Measurements from ENCODE around the gene UVSSA. TPM values are rescaled to one million over a fixed set of nuclear protein-coding genes. Genes with fewer than 3 reads are reported as not detected.

The UVSSA gene
- total RNA-seq, 1 donor from 2014 or later, result 9.5 TPM

DNA sequence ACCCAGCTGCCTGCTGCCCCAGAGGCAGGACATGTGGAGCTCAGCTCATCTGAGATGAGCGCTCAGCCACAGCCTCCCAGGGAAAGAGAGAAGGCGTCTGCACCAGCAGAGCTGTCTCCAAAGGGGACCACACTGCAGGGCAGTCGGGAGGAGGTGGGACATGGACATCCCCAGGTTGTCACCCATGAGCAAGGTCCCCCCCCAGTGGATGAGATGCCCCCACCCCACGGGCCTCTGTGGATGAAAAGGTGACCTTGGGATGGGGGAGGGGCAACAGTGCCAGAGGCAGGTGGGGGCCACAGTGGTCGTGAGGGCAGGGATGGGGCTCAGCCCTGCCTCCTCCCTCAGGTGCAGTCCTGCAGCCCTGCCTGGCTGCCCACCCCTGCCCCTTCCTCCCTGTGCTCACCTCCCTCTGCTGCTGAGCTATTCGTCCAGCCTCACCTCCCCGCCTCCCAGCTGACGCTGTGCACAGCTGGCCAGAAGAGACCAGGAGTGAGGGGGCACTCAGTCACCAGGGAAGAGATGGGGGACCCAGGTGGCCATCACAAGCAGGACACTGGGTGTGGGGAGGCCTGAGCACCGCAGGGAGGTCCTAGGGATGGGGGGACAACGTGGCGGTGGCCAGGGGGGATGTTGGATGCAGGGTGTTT lies 49.9 kb downstream of the UVSSA start:
- DNase-seq, result no peak

DNA sequence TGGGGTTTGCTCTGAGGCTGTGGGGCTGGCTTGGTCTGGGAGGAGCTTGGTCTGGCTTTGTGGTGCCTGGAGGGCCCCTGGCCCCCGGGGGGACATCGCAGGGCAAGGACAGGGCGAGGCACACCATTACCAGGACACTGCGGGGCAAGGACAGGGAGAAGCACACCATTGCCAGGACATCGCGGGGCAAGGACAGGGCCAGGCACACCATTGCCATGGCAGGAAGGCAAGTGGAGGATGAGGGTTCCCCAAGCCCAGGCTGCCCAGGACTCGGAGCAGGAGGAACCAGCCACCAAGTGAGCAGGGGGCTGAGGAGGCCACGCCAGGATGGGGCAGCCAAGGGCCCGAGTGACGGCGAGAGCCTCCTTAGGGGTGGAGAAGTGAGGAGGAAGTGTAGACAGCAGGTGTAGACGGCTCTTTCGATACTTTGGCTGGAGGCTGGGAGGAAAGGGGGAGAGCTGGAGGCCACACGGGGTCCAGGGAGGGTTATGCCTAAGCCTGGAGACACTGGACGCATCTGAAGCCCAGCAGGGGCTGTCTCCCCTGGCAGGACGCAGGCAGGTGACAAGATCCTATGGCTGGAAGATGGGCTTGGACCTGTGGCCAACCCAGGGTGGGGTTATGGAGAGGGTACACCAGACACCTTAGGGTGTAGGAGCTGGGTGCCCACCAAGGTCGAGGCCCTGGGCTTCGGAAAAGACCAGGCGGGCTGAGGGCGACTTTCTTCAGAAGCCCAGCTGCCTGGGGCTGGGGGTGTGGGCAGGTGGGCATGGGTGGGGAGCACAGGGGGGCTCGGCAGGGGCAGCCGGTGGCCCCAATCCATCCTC lies 51.9 kb downstream of the UVSSA start:
- DNase-seq, result no peak

DNA sequence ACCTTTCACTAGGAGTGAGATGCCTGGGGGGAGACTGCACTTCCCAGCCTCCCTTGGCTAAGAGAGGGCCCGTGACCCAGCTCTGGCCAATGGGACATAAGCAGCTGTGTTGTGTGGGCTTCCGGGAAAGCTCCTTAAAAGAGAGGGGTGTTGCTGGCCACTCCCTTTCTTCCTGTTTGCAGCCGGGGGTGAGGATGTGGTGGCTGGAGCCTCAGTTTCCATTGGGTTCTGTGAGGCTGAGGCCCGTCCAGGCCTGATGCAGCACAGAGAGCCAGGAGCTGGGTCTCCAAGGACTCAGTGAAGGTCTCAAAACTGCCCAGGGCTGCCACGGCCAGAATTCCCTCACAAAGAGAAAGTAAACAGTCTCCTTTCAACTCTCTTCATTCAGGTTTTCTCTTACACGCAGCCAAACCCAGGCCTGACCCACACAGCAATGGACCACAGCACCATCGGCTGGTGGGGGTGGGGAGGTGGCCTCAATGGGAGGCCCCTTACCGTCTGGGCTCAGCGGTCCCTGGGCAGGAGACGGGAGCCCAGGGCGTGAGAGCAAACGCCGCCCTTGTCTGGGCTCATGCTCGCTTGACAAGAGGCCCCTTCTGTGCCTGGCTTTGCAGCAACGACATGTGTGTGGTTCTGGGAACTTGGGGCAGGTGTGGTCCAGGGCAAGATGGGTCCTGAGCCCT lies 52.6 kb downstream of the UVSSA start:
- DNase-seq, result no peak

DNA sequence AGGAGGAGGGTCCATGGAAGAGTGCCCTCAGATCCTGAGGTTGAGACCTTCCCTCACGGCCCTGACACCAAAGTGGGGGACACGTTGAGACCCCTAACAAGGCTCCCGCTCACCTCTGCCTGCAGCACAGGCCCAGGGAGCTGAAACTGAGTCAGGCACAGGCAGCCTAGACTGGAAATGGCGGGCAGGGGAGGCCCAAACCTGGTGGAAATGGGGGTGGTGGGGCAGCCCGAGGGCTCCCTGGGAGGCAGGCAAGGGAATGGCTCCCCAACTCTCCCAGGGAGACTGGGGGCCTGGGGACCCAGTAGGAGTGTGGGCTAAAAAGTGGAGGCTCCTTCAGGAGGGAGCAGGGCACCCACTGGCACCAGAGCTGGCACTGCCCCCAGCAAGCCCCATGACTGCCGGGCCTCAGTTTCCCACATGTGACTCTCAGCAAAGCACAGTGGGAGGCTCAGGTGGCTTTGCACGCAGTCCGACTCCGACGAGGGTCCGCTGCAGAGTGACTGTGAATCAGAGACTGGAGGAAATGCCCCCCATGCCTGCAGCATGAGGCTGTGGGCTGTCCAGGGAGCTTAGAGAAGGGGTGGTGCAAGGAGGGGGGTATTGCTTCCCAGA lies 53.3 kb downstream of the UVSSA start:
- DNase-seq, result no peak

- no peak for DNase-seq
These were observed 53.9 kb downstream of the UVSSA start for GRCh38 chr4:1400831-1401408.

DNA sequence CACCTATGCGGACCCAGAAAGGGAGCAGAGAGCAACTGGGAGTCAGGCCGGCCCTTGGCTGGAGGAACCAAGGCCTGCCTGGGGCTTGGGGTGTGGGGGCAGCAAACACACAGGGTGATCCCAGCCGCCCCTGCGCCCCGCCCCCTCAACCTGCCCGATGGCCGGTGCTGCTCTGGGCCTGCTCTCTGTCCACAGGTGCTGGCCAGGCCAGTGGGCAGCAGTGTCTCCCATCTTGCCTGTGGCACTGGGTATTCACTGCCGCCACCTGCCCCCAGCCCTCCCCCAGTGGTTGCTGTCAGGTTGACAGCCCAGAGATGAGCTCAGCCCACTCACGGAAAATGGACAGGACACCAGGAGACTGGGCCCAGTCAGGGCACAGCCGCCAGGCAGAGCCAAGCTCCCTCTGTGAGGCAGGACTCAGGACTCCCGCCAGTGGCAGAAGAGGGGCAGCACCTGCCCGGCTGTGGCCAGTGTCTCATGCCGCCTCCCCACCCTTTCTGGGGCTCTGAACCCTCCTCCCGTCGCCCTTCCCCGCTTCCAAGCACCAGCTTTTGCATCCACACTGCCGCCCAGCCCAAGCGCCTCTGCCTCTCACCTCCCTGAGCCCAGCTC lies 54.5 kb downstream of the UVSSA start:
- no peak for DNase-seq

GRCh38 chr4:1402021-1402515 lies 55.1 kb downstream of the UVSSA start:
- DNase-seq, result no peak

GRCh38 chr4:1402516-1403091 lies 55.6 kb downstream of the UVSSA start:
- no peak for DNase-seq

GRCh38 chr4:1403177-1403583 lies 56.2 kb downstream of the UVSSA start:
- no peak for DNase-seq

DNA sequence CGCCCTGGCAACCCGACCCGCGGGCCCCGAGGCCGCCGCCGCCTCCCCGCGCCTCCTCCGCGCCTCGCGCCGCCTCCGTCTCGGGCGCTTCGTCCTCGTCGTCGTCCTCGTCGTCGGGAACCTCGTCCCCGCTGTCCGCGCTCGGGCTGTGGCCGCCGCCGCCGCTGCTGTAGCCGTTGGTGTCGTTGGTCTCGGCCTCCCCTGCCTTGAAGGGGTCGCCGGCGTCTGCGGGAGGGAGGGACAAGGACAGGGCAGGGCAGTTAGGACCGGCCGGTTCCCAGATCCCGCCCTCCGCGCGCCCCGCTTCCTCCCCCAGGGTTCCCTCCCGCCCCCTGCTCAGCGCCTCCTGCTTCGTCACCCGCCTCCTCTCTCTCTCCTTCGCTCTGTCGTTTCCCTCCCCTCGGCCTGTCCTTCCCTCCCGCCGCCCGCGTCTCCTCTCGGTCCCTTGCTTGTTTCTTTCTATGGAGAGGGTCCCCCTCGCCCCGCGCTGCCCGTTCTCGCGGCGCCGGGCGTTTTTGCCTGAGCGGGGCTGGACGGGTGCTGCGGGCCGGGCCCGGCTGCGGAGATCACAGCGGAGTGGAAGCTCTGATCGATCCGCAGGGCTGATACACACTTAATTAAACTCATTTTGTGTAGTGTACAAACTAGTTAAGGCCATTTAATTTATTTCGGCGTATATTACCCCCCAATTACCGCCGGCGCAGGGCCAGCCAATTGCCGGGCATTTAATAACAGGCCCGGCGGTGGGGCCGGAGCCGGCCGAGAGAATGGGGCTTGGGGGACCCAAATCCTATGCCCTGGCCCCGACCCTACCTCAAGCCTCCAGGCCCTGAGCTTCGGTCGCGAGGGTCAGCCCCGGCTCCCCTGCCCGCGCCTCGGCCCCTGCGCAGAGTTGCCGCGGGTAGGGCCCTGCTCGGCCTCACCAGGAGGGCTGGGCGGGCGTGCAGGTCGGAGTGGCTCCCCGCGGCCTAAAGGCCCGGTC lies 56.9 kb downstream of the UVSSA start:
- no peak for DNase-seq

DNA sequence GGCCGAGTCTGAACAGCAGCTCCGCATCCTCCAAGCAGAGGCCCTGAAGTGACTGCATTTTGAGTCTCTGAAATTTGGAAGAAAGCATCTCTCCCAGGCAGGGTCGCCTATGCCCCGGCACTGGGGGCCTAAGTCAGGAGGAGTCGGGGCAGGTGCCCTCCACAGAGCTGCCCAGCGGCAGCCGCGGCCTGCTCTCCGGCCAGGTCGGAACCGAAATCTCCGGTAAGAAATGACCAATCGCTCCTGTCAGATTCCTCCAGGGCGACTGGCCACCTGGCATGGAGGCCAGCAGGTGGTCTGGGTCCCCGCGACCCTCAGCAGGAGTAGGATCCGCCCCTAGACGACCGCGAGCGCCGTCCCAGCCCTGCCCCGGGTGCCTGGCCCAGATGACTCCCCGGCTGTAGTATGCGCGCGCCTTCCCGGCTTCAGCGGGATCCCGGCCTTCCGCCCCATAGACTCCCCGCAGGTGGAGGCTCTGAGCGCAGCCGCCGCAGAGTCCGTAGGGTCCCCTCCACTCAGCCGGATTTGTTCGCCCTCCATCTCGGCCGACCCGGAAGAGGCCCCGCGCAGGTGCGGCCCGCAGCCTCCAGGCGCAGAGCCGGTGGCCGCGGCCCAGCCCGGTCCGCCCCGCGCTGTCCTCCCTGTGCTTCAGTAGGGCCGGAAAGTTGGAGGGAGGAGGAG lies 57.7 kb downstream of the UVSSA start:
- no peak for DNase-seq

GRCh38 chr4:1405254-1405635 lies 58.2 kb downstream of the UVSSA start:
- DNase-seq, result no peak

- no peak for DNase-seq
These were observed 58.8 kb downstream of the UVSSA start for GRCh38 chr4:1405636-1406393.

DNA sequence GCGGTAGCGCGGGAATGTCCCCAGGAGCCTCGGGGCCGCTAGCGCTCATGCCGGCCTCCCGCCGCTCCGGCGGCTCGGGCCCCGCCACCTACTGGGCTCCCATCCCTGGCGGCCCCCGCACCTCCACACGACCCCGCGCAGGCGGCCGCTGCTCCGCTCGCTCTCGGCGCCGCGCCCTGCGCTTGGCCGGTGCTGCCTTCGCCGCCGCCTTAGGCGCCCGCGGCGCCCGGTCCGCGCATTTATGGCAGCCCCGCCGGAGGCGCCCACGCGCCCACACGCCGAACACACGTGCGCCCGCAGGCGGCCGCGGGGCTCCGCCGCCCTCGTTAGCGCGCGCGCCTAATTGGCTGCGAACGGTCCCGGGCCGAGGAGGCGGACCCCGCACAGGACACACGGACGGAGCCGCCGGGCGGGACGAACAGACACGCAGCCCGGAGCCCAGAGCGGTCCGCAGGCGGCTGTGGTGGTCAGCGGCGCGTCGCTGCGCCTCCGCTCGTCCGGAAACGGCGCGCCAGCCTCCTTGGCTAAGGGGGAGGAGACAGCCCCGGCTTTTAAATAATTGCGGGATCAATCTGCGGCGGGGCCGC lies 59.5 kb downstream of the UVSSA start, which contains the start of gene NKX1-1:
NKX1-1 (minus strand) TSS at position 49 of the 587 bp plus-strand sequence; CDS start at position 49, 0 bp downstream.
- no peak for DNase-seq

DNA sequence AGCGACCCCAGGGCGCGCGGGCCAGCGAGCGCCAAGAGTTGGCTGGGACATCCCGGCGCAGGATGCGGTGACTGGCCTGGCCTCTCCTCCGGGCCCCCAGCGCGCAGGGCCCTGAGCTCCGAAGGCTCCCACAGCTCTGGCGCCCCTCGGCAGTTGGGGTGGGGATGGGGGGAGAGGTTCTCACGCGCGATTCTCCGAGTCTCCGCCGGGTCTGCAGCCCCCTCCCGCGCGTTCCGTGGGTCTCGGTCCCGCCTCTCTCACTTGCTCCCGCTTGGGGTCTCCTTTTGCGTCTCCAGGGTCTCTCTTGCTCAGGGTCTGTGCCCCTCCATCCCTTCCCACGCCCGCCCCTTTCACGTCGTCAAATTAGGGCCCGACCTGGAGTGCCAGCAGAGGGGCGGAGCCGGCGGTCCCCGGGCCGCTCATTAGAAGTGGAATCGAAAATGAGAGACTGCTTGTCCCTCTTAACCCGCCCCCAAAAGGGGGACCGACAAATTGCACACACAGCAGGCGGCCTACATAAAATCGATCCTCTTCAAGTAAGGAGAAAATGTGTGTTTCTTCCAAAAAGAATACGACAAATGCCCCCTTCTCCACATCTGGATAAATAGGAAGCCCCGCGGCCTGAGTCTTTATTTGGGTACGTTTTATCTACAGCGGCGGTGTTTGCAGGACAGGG lies 60.1 kb downstream of the UVSSA start:
- no peak for DNase-seq

DNA sequence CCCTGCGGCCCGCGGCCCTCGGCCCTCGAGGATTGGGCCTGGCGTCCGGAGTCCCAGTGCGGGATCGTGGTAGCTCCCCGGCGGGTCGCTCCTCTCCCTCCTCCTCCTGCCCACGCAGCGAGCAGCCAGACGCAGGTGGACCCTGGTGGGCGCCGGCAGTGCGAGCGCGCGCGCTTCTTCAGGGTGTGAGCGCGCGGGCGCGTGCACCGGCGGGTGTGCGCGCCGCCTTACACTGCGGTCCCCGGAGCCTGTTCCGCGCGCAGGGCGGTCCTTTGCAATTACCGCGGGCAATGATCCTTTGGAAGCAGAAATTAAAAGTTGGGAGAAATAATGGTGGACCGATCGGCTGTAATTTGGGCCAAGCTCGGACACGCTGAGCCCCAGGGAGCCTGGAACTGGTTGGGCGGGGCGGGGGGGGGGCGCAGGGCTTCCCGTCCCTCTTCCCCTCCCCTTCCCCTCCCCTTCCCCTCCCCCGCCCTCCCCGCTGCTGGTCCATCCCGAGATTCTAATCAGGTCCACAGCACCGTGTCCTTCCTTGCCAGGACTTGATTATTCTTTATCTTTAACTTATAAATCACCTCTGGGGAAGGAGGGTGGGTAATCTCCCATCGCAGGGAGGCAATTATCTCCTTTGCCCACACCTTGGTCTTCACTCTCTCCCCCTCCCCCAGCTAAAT lies 60.8 kb downstream of the UVSSA start:
- DNase-seq, result no peak

- no peak for DNase-seq
These were observed 61.4 kb downstream of the UVSSA start for GRCh38 chr4:1408418-1408817.

Data from occipital lobe (tissue), 2 donors.